HG03097 (cell line): Measurements from ENCODE around the gene CMSS1.
"Not testable (repeated sequence)": the region's sequence is repeated elsewhere in the genome, so short reads cannot be mapped to it uniquely, and the experiment has no call there.

Experiments
- ATAC-seq: cut with Tn5 transposase; IDR thresholded peaks from one replicate; pipeline ENCODE4 v1.9.1; 2021; ENCODE audit not compliant: unreplicated experiment, low FRiP score

Gene CMSS1

DNA sequence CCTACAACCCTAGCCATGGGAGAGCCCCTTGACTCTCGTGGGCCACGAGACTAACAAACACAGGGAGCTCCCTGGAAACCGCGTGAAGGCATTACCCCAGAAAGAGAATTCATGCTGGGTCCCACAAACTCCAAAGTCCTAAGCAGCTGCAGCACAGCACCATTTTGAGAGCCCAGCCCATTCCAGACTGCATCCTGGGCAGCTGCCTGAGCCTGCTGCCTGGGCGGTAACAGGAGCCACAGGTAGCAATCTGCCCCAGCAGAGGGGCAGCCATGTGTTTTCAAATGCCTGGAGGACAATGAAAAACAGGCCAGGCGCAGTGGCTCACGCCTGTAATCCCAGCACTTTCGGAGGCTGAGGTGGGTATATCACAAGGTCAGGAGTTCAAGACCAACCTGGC lies 380.2 kb downstream of the CMSS1 start:
- ATAC-seq: no peak

DNA sequence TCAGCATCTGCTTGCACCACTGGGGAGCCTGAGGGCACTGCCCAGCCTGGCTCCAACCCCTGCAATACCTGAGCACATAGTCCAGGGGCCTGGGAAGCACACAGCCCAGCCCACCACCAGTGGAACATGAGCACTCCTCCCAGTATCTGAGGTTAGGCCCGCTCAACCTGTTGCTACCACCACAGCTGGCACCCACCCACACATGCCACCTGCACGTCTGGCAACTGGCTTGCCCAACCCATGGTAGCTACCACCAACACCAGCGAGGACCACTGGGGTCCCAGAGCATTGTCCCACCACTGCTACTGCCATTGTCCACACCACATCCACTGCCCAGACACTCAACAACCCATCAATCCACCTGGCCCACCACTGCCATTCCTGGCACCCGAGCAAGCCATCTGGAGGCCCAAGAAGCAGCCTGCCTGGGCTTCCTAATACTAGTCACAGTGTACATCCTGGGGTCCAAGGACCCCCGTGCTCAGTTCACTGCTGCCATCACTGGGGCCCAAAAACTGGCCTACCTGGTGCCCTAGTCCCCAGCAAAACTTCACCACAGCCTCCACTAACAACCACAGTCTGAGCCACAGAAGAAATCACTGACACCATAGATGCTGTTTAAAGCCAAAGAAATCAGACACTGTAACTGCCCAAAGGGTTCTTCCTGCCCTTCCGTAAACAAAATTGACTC lies 381.1 kb downstream of the CMSS1 start:
- no peak for ATAC-seq

GRCh38 chr3:100205171-100205570 lies 387.5 kb downstream of the CMSS1 start:
- ATAC-seq: no peak

GRCh38 chr3:100206687-100207086 lies 389.0 kb downstream of the CMSS1 start:
- no peak for ATAC-seq

DNA sequence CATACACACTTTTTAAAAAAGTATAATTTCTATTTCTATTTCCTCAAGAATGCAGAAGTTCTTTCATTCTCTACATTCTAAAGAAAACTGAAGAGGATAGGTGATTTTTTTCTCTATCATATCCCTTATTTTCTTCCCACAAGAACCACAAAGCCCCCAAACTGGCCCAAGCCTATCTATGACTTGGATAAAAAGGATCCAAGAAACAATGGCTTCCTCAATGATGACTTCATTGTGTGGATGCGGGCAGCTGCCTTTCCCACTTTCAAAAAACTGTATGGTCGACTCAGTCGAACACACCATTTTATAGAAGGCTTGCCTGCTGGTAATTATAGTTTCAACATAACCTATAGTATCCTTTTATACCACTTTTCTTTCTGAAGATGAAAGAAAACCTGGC lies 390.2 kb downstream of the CMSS1 start:
- ATAC-seq: no peak

DNA sequence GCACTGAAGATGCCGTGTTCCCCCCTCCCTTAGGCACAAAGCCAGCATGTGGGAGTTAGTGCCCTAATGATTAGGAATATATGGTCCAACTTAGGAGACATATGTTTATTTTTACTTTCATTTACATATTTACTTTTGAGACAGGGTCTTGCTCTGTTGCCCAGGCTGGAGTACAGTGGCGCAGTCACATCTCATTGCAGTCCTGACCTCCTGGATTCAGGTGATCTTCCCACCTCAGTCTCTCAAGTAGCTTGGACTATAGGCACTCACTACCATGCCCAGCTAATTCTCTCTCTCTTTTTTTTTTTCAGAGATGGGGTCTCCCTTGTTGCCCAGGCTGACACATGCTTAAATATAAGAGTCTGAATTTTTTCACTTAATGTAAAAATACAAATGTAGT lies 391.5 kb downstream of the CMSS1 start:
- ATAC-seq: no peak

- no peak for ATAC-seq
These were observed 392.5 kb downstream of the CMSS1 start for GRCh38 chr3:100209948-100210771.

GRCh38 chr3:100210772-100211135 lies 393.1 kb downstream of the CMSS1 start:
- no peak for ATAC-seq

- no peak for ATAC-seq
These were observed 396.4 kb downstream of the CMSS1 start for GRCh38 chr3:100213891-100214573.

- ATAC-seq: no peak
These were observed 396.9 kb downstream of the CMSS1 start for GRCh38 chr3:100214574-100214964.

- no peak for ATAC-seq
These were observed 399.1 kb downstream of the CMSS1 start for GRCh38 chr3:100216713-100217112.

DNA sequence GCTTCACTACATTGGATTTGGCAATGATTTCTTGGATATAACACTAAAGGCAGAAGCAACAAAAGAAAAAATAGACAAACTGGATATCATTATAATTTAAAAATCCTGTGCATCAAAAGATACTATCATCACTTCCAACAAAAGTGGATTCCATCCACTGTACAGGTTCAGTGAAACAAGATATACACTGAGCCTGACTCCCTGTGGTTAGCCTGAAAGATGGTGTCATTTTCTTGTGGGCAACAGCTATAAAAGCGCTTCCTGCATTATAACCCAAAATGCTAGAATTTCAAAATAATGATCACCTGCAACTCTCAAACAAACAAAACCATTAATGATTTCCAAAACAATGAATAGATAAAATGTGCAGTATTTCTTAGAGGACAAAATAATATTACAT lies 403.5 kb downstream of the CMSS1 start:
- ATAC-seq: no peak

DNA sequence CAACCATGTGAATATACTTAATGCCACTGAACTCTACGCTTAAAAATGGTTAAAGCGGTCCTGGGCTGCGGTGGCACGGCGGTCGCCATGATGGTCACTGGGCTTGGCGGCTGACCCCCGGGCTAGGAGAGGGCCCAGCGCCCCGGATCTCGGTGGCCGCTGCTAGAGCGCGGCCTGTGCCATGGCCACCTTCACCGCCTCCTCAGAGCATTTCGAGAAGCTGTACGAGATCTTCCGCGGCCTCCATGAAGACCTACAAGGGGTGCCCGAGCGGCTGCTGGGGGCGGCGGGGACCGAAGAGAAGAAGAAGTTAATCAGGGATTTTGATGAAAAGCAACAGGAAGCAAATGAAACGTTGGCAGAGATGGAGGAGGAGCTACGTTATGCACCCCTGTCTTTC lies 407.5 kb downstream of the CMSS1 start:
- ATAC-seq: no peak

GRCh38 chr3:100225883-100226282 lies 408.2 kb downstream of the CMSS1 start:
- ATAC-seq: no peak

- no peak for ATAC-seq
These were observed 409.2 kb downstream of the CMSS1 start for GRCh38 chr3:100226712-100227429.

DNA sequence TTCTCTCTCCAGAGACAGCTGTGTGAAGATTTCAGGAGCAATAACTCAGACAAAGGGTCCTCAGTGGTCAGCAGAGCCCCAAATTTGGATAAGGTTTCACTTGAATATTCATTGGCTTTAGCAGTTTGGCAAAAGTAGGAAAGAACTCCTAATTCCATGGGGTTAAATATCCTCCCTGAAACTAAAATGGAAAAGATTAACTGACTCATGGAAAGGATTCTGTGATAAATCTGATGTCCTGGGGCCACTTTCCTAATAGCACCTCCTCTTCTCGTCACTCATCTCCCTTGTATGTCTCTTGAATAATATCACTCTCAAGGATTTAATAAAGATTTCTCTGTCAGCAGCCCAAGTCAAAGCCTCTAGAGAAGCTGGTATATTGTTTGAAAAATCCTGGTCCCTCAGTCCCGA lies 409.9 kb downstream of the CMSS1 start:
- no peak for ATAC-seq

- ATAC-seq: no peak
These were observed 410.6 kb downstream of the CMSS1 start for GRCh38 chr3:100228247-100228646.

GRCh38 chr3:100229188-100229587 lies 411.5 kb downstream of the CMSS1 start:
- ATAC-seq: not testable (repeated sequence)

- no peak for ATAC-seq
These were observed 413.0 kb downstream of the CMSS1 start for GRCh38 chr3:100230710-100231109.
